GM19463 (cell line): ENCODE results near the gene PAPPA.

Experiments used
- ATAC-seq: cut with Tn5 transposase; IDR thresholded peaks from one replicate; pipeline ENCODE4 v1.9.1; 2021; ENCODE audit warnings: mild to moderate bottlenecking, moderate library complexity; ENCODE audit not compliant: unreplicated experiment

PAPPA gene

DNA sequence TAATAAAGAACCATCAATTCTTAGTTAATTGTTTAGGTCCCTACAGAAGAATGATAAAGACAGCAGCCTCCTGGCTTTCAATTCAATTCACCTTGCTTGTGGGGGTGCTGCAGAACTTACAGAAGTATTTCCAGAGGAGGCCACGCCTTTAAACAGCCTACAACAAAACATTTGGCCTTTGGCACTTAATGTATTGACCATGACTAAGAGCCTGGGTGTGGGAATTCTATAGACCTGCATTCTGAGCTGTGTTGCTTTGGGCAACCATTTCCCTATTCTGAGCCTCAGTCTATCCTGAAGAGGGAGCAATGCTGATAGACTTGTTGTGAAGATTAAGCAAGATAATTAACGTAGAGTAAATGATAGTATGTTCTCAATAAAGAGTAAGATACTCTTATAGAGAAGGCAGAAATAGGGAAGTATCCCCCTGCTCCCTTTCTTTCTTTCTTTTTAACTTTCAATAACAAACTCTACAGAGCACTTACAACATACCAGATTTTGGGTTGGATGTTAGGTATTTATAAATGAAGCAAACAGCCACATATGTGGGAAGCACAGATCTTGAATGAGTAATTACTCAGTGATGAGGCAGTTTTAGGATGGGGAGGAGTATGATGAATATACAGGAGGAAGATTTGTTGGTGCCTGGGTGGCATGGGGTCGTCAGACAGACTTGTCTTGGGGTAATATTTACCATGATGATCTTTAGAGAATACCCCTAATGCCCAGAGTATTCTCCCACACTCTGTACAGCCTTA is 28.4 kb downstream of the PAPPA start:
- no peak for ATAC-seq

- no peak for ATAC-seq
Measured at GRCh38 chr9:116182876-116183275, 29.3 kb downstream of the PAPPA start.

GRCh38 chr9:116187570-116188170 is 34.1 kb downstream of the PAPPA start:
- no peak for ATAC-seq

GRCh38 chr9:116189683-116190082 is 36.1 kb downstream of the PAPPA start:
- ATAC-seq, result no peak

GRCh38 chr9:116190637-116191396 is 37.2 kb downstream of the PAPPA start:
- ATAC-seq, result no peak

DNA sequence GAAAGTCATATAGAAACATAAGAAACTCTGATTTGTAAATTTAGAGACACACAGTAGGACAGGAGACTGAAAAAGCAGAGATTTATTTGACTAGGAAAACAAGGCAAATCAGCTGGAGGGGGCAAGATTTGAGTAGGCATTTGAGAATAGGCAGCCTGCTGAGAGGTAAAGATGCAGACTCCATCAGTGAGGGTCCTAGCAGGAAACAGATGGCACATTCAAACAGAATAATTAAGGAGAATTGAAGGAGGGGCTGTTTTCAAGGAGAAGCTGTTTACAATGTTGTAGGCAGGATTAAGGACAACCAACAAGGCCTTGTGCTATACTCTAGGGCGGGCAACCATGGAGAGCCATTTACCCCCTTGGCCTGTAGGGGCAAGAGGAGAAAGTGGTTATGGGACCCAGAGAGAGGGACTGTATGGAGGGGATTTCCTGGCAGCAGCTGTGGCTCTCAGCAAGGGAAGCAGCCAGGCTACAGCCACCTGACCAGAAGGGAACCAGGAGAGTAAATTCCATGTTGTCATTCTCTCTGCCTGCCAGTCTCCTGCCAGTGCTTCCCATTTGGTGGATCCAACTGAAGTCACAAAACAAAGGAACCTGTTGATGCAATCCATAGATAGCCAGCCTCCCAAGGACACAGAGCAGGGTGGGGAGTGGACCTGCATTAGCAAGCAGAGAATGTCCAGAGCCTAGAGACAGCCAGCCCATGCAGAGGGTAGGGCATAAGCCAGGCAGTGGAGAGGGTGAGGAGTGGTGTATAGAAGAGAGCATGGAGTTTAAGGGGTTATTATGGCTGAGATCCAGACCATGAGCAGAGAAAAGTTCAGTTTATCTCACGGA is 38.2 kb downstream of the PAPPA start:
- no peak for ATAC-seq

DNA sequence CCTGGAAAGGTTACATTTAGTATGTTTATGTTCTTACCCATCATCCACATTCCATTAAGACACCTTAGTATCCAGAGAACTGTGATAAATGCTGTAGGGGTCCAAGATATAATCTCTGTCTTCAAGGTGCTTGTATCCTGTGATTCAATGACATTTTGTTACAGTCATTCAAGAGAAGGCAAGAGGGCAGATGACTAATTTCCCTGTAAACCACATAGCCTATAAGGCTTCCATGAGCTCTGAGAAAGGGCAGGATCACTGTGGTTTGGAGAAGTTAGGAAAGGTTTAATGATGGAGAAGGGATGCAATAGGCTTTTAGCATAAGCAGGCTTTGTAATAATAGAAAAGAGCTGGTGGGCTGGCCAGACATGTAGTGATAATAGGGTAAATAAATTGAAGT is 40.0 kb downstream of the PAPPA start:
- no peak for ATAC-seq

- no peak for ATAC-seq
Measured at GRCh38 chr9:116196806-116197205, 43.2 kb downstream of the PAPPA start.

- ATAC-seq, result no peak
Measured at GRCh38 chr9:116198344-116198743, 44.8 kb downstream of the PAPPA start.

- ATAC-seq, result no peak
Measured at GRCh38 chr9:116202219-116202912, 48.8 kb downstream of the PAPPA start.

DNA sequence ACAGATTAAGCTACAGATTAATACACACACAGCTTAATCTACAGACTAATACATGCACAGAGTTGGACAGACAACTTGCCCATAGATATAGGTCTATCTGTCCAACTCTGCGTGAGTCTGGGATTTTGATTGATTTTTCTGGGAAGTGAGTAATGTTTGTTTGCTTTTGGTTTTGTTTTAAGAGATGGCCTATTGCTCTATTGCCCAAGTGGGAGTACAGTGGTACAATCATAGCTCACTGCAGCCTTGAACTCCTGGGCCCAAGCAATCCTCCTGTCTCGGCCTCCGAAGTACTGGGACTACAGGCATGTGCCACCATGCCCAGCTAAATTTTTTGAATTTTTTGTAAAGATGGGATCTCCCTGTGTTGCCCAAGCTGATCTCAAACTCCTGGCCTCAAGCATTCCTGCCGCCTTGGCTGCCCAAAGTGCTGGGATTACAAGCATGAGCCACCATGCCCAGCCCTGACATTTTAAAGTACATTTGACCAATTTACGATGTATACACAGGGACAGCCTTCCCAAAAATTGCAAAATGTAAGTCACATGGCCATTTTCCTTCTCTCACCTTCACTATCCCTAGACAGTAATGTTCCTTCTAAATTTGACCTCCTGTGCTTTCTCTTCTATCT is 50.8 kb downstream of the PAPPA start:
- no peak for ATAC-seq

- ATAC-seq, result no peak
Measured at GRCh38 chr9:116207371-116208111, 54.0 kb downstream of the PAPPA start.

- ATAC-seq, result no peak
Measured at GRCh38 chr9:116208417-116209232, 55.0 kb downstream of the PAPPA start.

DNA sequence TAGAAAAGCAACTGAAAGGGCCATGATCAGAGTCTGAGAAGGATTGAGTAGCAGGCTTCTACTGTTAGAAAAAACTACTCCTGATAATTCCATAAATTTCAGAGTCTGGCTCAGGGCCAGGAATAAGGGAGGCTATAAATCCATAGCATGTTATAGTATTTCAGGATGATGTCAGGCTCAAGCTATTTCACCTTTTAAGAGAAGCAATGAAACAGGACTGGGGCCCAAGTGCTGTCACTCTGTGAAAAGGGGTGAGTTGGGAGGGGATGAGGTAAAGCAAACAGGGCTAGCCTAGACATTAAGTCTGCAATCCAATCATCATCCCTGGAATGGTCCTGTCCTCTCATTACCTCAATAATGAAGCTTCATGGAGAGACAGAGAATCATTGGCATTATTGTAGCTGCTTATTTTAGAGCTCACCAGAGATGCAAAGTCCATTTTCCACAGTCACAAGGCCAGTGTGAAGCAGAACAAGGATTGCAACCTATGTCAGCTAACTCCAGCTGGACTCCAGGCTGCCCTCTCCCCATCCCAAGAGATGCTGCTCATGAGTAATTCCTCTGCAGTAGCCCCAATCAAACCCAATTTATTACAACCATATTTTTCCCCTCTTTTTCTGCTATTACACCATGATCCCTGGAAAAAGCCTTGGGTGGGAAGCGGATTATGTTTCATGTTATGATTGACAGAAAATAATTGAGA is 56.0 kb downstream of the PAPPA start:
- ATAC-seq, result no peak

DNA sequence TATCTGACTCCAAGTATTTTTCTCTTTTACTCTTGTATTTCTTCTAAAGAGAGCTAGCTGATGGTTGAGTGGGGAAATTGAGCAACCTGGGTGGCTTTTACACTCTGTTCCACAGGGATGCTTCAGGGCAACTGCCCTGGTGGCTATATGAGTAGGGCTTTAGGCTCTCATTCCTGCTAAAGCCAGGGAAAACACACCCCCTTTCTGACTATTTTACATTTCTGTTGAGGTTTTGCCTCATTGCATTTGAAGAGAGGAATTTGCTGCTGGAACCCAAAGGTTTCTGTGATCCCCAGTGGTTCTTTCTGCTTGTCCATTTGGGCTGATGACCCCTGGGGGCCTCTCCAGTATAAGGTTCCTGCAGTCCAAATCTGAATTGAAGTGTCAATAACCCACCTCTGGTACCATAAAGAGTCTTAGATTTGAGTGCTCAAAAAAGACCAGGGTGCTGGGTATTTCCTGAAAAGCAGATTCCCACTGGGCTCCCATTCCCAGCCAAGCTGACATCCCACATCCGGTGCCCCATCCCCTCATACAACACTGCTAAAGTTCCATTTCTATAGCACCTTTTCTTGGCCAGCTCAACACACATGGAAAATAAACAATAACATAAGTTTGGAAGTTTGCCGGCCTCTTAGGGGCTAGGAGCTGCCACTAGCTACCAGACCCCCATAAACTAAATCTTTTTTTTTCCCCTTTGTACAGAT is 59.5 kb downstream of the PAPPA start:
- no peak for ATAC-seq

DNA sequence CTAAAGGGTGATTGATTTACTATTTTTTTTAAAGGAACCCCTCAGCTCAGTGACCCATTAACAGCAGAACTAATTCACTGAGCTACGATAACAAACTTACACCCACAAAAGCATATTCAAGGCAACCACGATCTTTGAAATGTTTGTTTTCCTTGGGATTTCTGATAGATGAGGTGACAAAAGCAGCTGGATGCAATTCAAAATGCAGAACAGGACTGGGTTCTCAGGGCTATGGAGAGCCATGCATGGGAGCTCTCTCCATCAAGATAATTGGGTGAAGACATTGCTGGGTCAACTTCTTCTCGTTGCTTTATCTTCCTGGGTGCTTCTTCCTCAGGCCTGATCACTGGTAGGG is 60.1 kb downstream of the PAPPA start:
- ATAC-seq, result no peak

DNA sequence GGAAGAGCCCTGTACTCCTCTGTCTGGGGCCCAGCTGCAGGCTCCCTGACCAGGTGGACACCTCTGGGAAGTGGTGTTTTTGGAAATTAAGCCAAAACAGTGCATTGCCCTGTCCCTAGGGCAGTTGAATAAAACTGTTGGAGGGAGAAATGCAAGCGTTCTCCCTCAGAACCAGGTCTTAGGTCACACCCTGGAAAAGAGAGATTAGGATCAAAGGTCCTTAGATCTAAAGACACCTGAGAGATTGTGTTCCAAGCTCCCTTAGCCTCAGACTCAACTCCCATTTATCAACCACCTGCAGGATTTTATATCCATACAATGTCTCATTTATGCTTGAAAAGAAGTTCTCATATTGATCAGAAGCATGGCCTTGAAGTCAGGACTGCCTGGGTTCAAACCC is 64.8 kb downstream of the PAPPA start:
- ATAC-seq, result no peak
